RWPE2 (cell line): ENCODE measurements around the gene PFAS.

Experiments used
- ATAC-seq: fragments of 200-7000 bp; cut with Tn5 transposase; 3 replicates; pipeline ENCODE4 v1.9.1; 2021; ENCODE audit warnings: low read depth
- DNase-seq: peaks from one replicate; pipeline ENCODE4 v3.0.0-alpha.2; 2020; ENCODE audit warnings: low spot score
- H3K27ac ChIP-seq: fragments of 450-650 bp; 2 replicates; pipeline ENCODE4 v1.5.1; 2017; ENCODE audit warnings: mild to moderate bottlenecking; ENCODE audit not compliant: poor library complexity, severe bottlenecking
- H3K27me3 ChIP-seq: fragments of 250-450 bp; sonication (Bioruptor Pico); 2 replicates; pipeline ENCODE4 v1.5.1; 2021; ENCODE audit warnings: mild to moderate bottlenecking, moderate library complexity; ENCODE audit not compliant: insufficient read depth, poor library complexity, severe bottlenecking
- H3K36me3 ChIP-seq: fragments of 250-450 bp; sonication (Bioruptor Pico); 2 replicates; pipeline ENCODE4 v1.5.1; 2020; ENCODE audit warnings: low read depth, mild to moderate bottlenecking, moderate library complexity
- H3K4me1 ChIP-seq: fragments of 250-450 bp; sonication (Bioruptor Pico); 2 replicates; pipeline ENCODE4 v1.5.1; 2021; ENCODE audit warnings: mild to moderate bottlenecking, moderate library complexity; ENCODE audit not compliant: insufficient read depth, poor library complexity, severe bottlenecking
- H3K4me3 ChIP-seq: fragments of 250-450 bp; sonication (Bioruptor Pico); 2 replicates; pipeline ENCODE4 v1.5.1; 2021; ENCODE audit warnings: mild to moderate bottlenecking, moderate library complexity; ENCODE audit not compliant: severe bottlenecking
- H3K9me3 ChIP-seq: fragments of 250-450 bp; sonication (Bioruptor Pico); 2 replicates; pipeline ENCODE4 v1.5.1; 2021; ENCODE audit warnings: mild to moderate bottlenecking, moderate library complexity; ENCODE audit not compliant: severe bottlenecking
- TF ChIP-seq, protein P1 (sequence below): fragments of 450-650 bp; IDR thresholded peaks from one replicate; pipeline ENCODE4 v1.5.1; 2017; ENCODE audit warnings: mild to moderate bottlenecking, moderate library complexity; ENCODE audit not compliant: poor library complexity, severe bottlenecking

PFAS gene

DNA sequence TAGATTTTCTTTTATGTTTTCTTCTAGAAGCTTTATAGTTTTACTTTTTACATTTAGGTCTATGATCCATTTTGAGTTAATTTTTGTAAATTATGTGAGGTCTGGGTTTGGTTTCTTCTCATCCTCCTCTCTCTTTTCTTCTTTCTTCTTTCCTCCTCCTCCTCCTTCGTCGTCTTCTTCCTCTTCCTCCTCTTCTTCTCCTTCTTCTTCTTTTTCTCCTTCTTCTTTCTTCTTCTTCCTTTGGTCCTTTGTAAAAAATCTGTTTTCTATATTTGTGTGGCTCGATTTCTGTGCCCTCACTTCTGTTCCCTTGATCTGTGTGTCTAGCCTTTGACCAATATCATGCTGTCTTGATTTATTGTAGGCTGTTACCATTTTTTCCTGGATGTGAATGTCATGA, 51.1 kb downstream of the PFAS start:
- Histone ChIP-seq H3K36me3 (no peaks in the 10 kb centered on the region), H3K4me1 (no peaks in the 10 kb centered on the region), H3K27me3 (no peaks in the 10 kb centered on the region), H3K4me3 (no peak overlapping the region), H3K27ac (no peak overlapping the region), H3K9me3 (no peaks in the 10 kb centered on the region)
- DNase-seq (no peak), ATAC-seq (no peak)
- TF ChIP-seq, protein P1, sequence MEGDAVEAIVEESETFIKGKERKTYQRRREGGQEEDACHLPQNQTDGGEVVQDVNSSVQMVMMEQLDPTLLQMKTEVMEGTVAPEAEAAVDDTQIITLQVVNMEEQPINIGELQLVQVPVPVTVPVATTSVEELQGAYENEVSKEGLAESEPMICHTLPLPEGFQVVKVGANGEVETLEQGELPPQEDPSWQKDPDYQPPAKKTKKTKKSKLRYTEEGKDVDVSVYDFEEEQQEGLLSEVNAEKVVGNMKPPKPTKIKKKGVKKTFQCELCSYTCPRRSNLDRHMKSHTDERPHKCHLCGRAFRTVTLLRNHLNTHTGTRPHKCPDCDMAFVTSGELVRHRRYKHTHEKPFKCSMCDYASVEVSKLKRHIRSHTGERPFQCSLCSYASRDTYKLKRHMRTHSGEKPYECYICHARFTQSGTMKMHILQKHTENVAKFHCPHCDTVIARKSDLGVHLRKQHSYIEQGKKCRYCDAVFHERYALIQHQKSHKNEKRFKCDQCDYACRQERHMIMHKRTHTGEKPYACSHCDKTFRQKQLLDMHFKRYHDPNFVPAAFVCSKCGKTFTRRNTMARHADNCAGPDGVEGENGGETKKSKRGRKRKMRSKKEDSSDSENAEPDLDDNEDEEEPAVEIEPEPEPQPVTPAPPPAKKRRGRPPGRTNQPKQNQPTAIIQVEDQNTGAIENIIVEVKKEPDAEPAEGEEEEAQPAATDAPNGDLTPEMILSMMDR = no peak

DNA sequence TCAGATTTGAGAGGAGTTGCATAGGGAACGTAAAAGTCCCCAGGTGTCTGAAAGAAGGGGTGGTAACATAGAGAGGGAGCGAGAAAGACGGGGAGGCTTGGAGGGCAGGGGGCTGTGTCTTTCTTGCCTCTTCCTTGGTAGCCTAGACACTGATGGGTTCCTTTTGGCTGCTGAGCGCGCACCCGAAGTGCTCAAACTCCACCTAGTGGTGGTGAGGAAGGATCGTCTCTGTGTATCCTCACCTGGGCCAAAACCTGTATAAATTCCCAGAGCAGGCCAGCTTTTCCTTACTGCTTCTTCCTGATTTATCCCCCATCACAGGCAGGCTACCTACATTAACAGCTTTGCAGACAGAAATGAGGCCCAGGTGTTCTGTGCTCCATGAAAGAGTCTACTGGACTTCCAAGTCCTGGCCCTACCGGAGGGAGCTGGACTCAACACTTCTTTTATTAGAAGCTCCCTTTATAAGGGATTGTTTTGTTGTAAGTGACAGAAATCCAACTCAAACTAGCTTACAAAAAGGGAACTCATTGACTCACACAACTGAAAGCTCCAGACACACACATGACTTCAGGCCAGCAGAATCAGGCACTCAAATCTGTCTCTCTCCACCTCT, 51.6 kb downstream of the PFAS start:
- DNase-seq = no peak
- H3K4me1 ChIP-seq = no peaks in the 10 kb centered on the region
- no peaks in the 10 kb centered on the region for H3K9me3 ChIP-seq
- H3K27ac ChIP-seq = no peak overlapping the region
- H3K36me3 ChIP-seq = no peaks in the 10 kb centered on the region
- H3K27me3 ChIP-seq = no peaks in the 10 kb centered on the region
- peak; percentile 97 for ATAC-seq
- no peak overlapping the region for H3K4me3 ChIP-seq
- TF ChIP-seq, protein P1 = peak; percentile 95

DNA sequence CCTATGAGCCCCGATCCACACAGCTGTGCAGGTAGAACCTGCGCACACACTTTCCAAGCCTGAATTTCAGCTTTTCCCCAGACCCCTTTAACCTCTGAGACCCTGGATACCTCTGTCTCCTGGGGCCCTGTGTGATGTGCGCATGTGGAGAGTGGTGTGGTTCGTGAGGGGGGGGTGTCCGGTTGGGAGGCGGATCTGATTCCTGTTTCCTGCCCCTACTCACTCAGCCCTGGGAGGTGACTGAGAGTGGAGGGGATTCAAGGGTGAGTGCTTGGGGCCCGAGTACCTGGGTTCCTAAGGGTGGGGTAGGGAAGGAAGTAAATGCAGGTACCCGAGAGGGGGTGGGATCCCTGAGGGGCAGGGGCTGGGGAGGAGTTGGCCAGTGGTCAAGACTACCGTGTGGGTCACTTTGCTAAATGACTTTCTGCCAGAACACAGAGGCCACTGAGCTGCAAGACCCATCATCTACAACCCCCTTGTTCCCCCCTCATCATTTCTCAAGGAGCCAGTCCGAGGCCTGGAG, 61.6 kb downstream of the PFAS start:
- Histone ChIP-seq H3K36me3 (no peaks in the 10 kb centered on the region), H3K4me3 (no peak overlapping the region), H3K9me3 (no peaks in the 10 kb centered on the region), H3K27ac (no peak overlapping the region), H3K27me3 (peaks cover 14% of the 10 kb centered on the region), H3K4me1 (no peaks in the 10 kb centered on the region)
- no peak for ATAC-seq
- DNase-seq = no peak
- TF ChIP-seq, protein P1 = no peak

DNA sequence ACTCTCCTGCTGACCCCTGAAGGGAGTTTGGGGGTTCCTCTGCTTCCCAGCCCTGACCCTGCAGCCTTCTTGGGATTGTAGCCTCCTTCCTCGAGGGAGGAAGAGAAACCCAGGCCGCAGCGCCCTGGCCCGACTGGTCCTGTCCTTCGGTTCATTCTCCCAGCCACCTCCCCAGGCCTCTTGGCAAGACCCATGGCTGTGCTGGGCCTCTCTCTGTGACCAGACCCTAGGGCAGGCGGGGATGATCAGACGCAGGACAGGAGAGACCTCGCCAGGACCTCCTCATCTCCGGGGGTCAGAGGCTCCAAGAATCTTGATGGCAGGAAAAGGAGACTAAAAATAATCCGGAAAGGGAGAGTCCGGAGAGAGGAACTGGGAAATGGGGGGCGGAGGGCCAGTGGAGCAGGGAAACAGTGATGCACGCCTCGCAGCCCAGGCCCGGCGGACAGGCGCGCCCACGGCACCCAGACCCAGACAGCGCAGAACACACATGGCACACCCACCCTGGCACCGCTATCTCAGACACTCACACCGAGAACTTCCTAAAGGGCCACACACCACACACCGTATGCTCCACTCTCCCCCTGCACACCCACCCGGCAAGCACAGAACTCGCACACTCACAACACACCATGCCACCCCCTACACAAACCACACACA, 62.2 kb downstream of the PFAS start:
- Histone ChIP-seq H3K27ac (no peak overlapping the region), H3K4me3 (no peak overlapping the region), H3K4me1 (no peaks in the 10 kb centered on the region), H3K36me3 (no peaks in the 10 kb centered on the region), H3K27me3 (peaks cover 14% of the 10 kb centered on the region), H3K9me3 (no peaks in the 10 kb centered on the region)
- TF ChIP-seq, protein P1 = no peak
- no peak for DNase-seq
- ATAC-seq = no peak

GRCh38 chr17:8312251-8312650, 63.2 kb downstream of the PFAS start:
- no peak overlapping the region for H3K4me3 ChIP-seq
- H3K27me3 ChIP-seq = peaks cover 14% of the 10 kb centered on the region
- no peak overlapping the region for H3K27ac ChIP-seq
- no peak for ATAC-seq
- no peak for DNase-seq
- no peaks in the 10 kb centered on the region for H3K4me1 ChIP-seq
- TF ChIP-seq, protein P1 = no peak
- H3K36me3 ChIP-seq = no peaks in the 10 kb centered on the region
- H3K9me3 ChIP-seq = no peaks in the 10 kb centered on the region
